HG03196 (cell line): Measurements from ENCODE around the gene ZNF256.

Experiments used
- ATAC-seq: cut with Tn5 transposase; IDR thresholded peaks from one replicate; pipeline ENCODE4 v1.9.1; 2021; ENCODE audit not compliant: unreplicated experiment

The ZNF256 gene

GRCh38 chr19:57900311-57900710, 47.2 kb downstream of the ZNF256 start:
- no peak for ATAC-seq
